Neutrophil (primary cell): ENCODE results near the gene TRIM23.

ENCODE experiments used
- H3K27ac ChIP-seq: fragments of 200-600 bp; sonication (generic); 2 replicates; pipeline ENCODE4 v1.5.1; 2016; ENCODE audit warnings: mild to moderate bottlenecking, moderate library complexity
- H3K27me3 ChIP-seq: fragments of 200-600 bp; sonication (generic); 2 replicates; pipeline ENCODE4 v1.6.0; 2016; ENCODE audit warnings: mild to moderate bottlenecking
- H3K36me3 ChIP-seq: fragments of 200-600 bp; sonication (generic); 2 replicates; pipeline ENCODE4 v1.5.1; 2017
- H3K4me1 ChIP-seq, 2 experiments: fragments of 200-600 bp in 1 of 2; sonication (generic) in 1 of 2; 1 replicate in 1 of 2; 2 replicates in 1 of 2; pipeline versions ENCODE4 v1.5.1 to v1.6.1; 2013 to 2016; ENCODE audit warnings: low read depth in 1 of 2, low read length in 1 of 2, mild to moderate bottlenecking in 1 of 2, moderate library complexity in 1 of 2; ENCODE audit not compliant: control insufficient read depth in 1 of 2, insufficient read depth in 1 of 2
- H3K4me3 ChIP-seq, 2 experiments: fragments of 200-600 bp in 1 of 2; sonication (generic) in 1 of 2; 1 replicate in 1 of 2; 2 replicates in 1 of 2; pipeline ENCODE4 v1.5.1; 2013 to 2016; ENCODE audit warnings: low read depth in 1 of 2, low read length in 1 of 2, mild to moderate bottlenecking in 1 of 2, moderate library complexity in 1 of 2
- H3K9me3 ChIP-seq: fragments of 200-600 bp; sonication (generic); 2 replicates; pipeline ENCODE4 v1.5.1; 2016
- CTCF ChIP-seq: fragments of 200-600 bp; sonication (generic); IDR thresholded peaks from 2 replicates; pipeline ENCODE4 v1.5.1; 2016; ENCODE audit warnings: antibody characterized with exemption

Gene TRIM23

GRCh38 chr5:65624025-65624570, at the start of gene TRIM23:
TRIM23 (minus strand) TSS chr5:65624333; CDS start chr5:65624274, 59 bp downstream.
- Histone ChIP-seq H3K4me3 (peak within 1 kb of the TSS; percentile 87 to 91), H3K4me1 (peaks cover 33% of the 10 kb centered on the region in 2 experiments), H3K27me3 (no peaks in the 10 kb centered on the region), H3K9me3 (no peaks in the 10 kb centered on the region), H3K36me3 (peaks cover 6% of the 10 kb centered on the region), H3K27ac (peak within 1 kb of the TSS; percentile 89)
- no peak for TF ChIP-seq CTCF

- peaks cover 38% of the 10 kb centered on the region for H3K36me3 ChIP-seq
- no peak overlapping the region for H3K4me3 ChIP-seq
- no peaks in the 10 kb centered on the region for H3K9me3 ChIP-seq
- H3K27ac ChIP-seq, result peak overlapping the region; percentile 77
- H3K27me3 ChIP-seq, result no peaks in the 10 kb centered on the region
- no peak for TF ChIP-seq CTCF
- H3K4me1 ChIP-seq, result peaks cover 41 to 47% of the 10 kb centered on the region in 2 experiments
Observed at GRCh38 chr5:65672796-65673195, 48.7 kb upstream of the TRIM23 start.

DNA sequence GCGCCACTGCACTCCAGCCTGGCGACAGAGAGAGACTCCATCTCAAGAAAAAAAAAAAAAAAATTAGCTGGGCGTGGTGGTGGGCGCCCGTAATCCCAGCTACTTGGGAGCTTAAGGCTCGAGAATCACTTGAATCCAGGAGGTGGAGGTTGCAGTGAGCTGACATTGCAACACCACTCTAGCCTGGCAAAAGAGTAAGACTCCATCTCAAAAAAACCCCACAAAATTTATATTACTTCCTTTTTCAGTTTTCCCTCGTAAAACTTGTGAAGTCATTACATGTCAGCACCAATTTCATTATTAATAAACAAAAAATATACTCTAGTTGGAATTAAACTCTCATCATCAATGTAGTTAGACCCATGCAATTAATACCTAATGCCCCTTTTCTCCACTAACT, 44.6 kb upstream of the TRIM23 start:
- Histone ChIP-seq H3K27me3 (no peaks in the 10 kb centered on the region), H3K36me3 (peaks cover 53% of the 10 kb centered on the region), H3K27ac (no peak overlapping the region), H3K4me3 (no peak overlapping the region), H3K9me3 (no peaks in the 10 kb centered on the region), H3K4me1 (peaks cover 14 to 19% of the 10 kb centered on the region in 2 experiments)
- no peak for TF ChIP-seq CTCF

GRCh38 chr5:65663804-65664521, 39.8 kb upstream of the TRIM23 start:
- H3K27me3 ChIP-seq, result no peaks in the 10 kb centered on the region
- no peaks in the 10 kb centered on the region for H3K9me3 ChIP-seq
- no peak overlapping the region for H3K4me3 ChIP-seq
- no peak for TF ChIP-seq CTCF
- H3K4me1 ChIP-seq, result peaks cover 8 to 14% of the 10 kb centered on the region in 2 experiments
- no peak overlapping the region for H3K27ac ChIP-seq
- H3K36me3 ChIP-seq, result peaks cover 21% of the 10 kb centered on the region

GRCh38 chr5:65654713-65655112, 30.6 kb upstream of the TRIM23 start:
- no peaks in the 10 kb centered on the region for H3K4me1 ChIP-seq
- peaks cover 17% of the 10 kb centered on the region for H3K36me3 ChIP-seq
- no peak overlapping the region for H3K4me3 ChIP-seq
- no peak overlapping the region for H3K27ac ChIP-seq
- TF ChIP-seq CTCF, result no peak
- no peaks in the 10 kb centered on the region for H3K27me3 ChIP-seq
- no peaks in the 10 kb centered on the region for H3K9me3 ChIP-seq
